H9 (cell line): ENCODE data around the gene IL16. TPM values are rescaled to one million over a fixed set of nuclear protein-coding genes. Genes with fewer than 3 reads are reported as not detected.

Experiments
- DNase-seq: peaks from one replicate; pipeline ENCODE4 v3.0.0-alpha.2; 2017
- H2AFZ ChIP-seq: one replicate; pipeline ENCODE4 v1.6.1; 2013; ENCODE audit warnings: mild to moderate bottlenecking, low read length, control low read depth, moderate library complexity
- H2AK5ac ChIP-seq: 2 replicates; pipeline ENCODE4 v1.6.1; 2013; ENCODE audit warnings: low read length, control low read depth, mixed read lengths; ENCODE audit not compliant: insufficient read length
- H2BK120ac ChIP-seq: one replicate; pipeline ENCODE4 v1.6.1; 2013; ENCODE audit warnings: low read depth, mild to moderate bottlenecking, low read length, control low read depth, inconsistent platforms; ENCODE audit not compliant: poor library complexity, severe bottlenecking
- H2BK12ac ChIP-seq: 2 replicates; pipeline ENCODE4 v1.6.1; 2013; ENCODE audit warnings: low read length, control low read depth, mixed read lengths, low read depth; ENCODE audit not compliant: insufficient read length
- H2BK15ac ChIP-seq: 2 replicates; pipeline ENCODE4 v1.6.1; 2013; ENCODE audit warnings: low read depth, low read length, control low read depth
- H2BK20ac ChIP-seq: one replicate; pipeline ENCODE4 v1.6.1; 2013; ENCODE audit warnings: low read depth, mild to moderate bottlenecking, low read length, control low read depth, inconsistent platforms; ENCODE audit not compliant: poor library complexity, severe bottlenecking
- H2BK5ac ChIP-seq: 2 replicates; pipeline ENCODE4 v1.6.1; 2013; ENCODE audit warnings: low read length, control low read depth, mixed read lengths; ENCODE audit not compliant: insufficient read length
- H3K14ac ChIP-seq: 2 replicates; pipeline ENCODE4 v1.6.1; 2013; ENCODE audit warnings: low read length, control low read depth; ENCODE audit not compliant: insufficient read depth
- H3K18ac ChIP-seq: 2 replicates; pipeline ENCODE4 v1.6.1; 2013; ENCODE audit warnings: low read depth, mild to moderate bottlenecking, mixed read lengths, low read length, control low read depth; ENCODE audit not compliant: insufficient read length
- H3K23ac ChIP-seq: 2 replicates; pipeline ENCODE4 v1.6.1; 2013; ENCODE audit warnings: low read length, control low read depth, mixed read lengths, low read depth; ENCODE audit not compliant: insufficient read length
- H3K23me2 ChIP-seq: 2 replicates; pipeline ENCODE4 v1.6.1; 2013; ENCODE audit warnings: low read depth, mild to moderate bottlenecking, mixed read lengths, low read length, control low read depth; ENCODE audit not compliant: insufficient read length, poor library complexity, severe bottlenecking
- H3K27ac ChIP-seq: 2 replicates; pipeline ENCODE4 v1.5.1; 2013; ENCODE audit warnings: low read length, control low read depth, mixed read lengths, low read depth; ENCODE audit not compliant: insufficient read length
- H3K27me3 ChIP-seq: 2 replicates; pipeline ENCODE4 v1.6.1; 2013; ENCODE audit warnings: low read length, control low read depth, inconsistent platforms; ENCODE audit not compliant: insufficient read depth
- H3K4ac ChIP-seq: 2 replicates; pipeline ENCODE4 v1.6.1; 2013; ENCODE audit warnings: low read depth, mild to moderate bottlenecking, control low read depth, inconsistent platforms, low read length, moderate library complexity
- H3K4me1 ChIP-seq: 2 replicates; pipeline ENCODE4 v1.6.1; 2013; ENCODE audit warnings: low read length, control low read depth, inconsistent platforms; ENCODE audit not compliant: insufficient read depth
- H3K4me2 ChIP-seq: 2 replicates; pipeline ENCODE4 v1.6.1; 2013; ENCODE audit warnings: low read length, control low read depth, mixed read lengths; ENCODE audit not compliant: insufficient read length, insufficient read depth
- H3K56ac ChIP-seq: 2 replicates; pipeline ENCODE4 v1.6.1; 2013; ENCODE audit warnings: low read depth, mild to moderate bottlenecking, mixed read lengths, low read length, control low read depth; ENCODE audit not compliant: insufficient read length
- H3K79me1 ChIP-seq: 2 replicates; pipeline ENCODE4 v1.6.1; 2013; ENCODE audit warnings: low read depth, mild to moderate bottlenecking, moderate library complexity, low read length, control low read depth, inconsistent platforms; ENCODE audit not compliant: insufficient read depth, poor library complexity, severe bottlenecking
- H3K79me2 ChIP-seq: 2 replicates; pipeline ENCODE4 v1.6.1; 2013; ENCODE audit warnings: low read length, control low read depth, inconsistent platforms; ENCODE audit not compliant: insufficient read depth
- H3K9ac ChIP-seq: 2 replicates; pipeline ENCODE4 v1.6.1; 2013; ENCODE audit warnings: low read length, control low read depth, mixed read lengths; ENCODE audit not compliant: insufficient read length; ENCODE audit errors: extremely low read depth
- H3K9me3 ChIP-seq: one replicate; pipeline ENCODE4 v1.6.1; 2013; ENCODE audit warnings: low read depth, low read length, inconsistent platforms; ENCODE audit not compliant: control insufficient read depth
- H3T11ph ChIP-seq: one replicate; pipeline ENCODE4 v1.6.1; 2013; ENCODE audit warnings: mild to moderate bottlenecking, low read length, control low read depth, inconsistent platforms
- H4K20me1 ChIP-seq: one replicate; pipeline ENCODE4 v1.6.1; 2013; ENCODE audit not compliant: control insufficient read depth, insufficient read length, insufficient read depth
- H4K5ac ChIP-seq: 2 replicates; pipeline ENCODE4 v1.6.1; 2013; ENCODE audit warnings: low read depth, mild to moderate bottlenecking, mixed read lengths, low read length, control low read depth; ENCODE audit not compliant: insufficient read length
- H4K8ac ChIP-seq: replicated peaks from 2 replicates; pipeline ENCODE4 v1.6.1; 2013; ENCODE audit warnings: low read length, control low read depth, mixed read lengths, low read depth; ENCODE audit not compliant: insufficient read length
- H4K91ac ChIP-seq: 2 replicates; pipeline ENCODE4 v1.6.1; 2013; ENCODE audit warnings: low read depth, mild to moderate bottlenecking, moderate library complexity, mixed read lengths, low read length, control low read depth; ENCODE audit not compliant: insufficient read length
- H3K27ac Mint-ChIP-seq, 3 experiments: 2 replicates in 2 of 3; 3 replicates in 1 of 3; pipeline ENCODE4 v1.8.0; 2020 to 2021; ENCODE audit warnings: mixed read lengths in 3 of 3, mild to moderate bottlenecking in 1 of 3, moderate library complexity in 1 of 3
- H3K27me3 Mint-ChIP-seq: 2 replicates; pipeline ENCODE4 v1.8.0; 2021; ENCODE audit warnings: low read depth, mild to moderate bottlenecking, moderate library complexity, mixed read lengths
- H3K36me3 Mint-ChIP-seq, 3 experiments: 2 replicates in 2 of 3; 3 replicates in 1 of 3; pipeline ENCODE4 v1.8.0; 2020 to 2021; ENCODE audit warnings: low read depth in 3 of 3, mixed read lengths in 3 of 3; ENCODE audit not compliant: insufficient read depth in 1 of 3
- H3K4me1 Mint-ChIP-seq, 2 experiments: 2 replicates each; pipeline ENCODE4 v1.8.0; 2020; ENCODE audit warnings: mixed read lengths in 2 of 2
- H3K4me3 Mint-ChIP-seq, 2 experiments: 2 replicates in 1 of 2; 3 replicates in 1 of 2; pipeline ENCODE4 v1.8.0; 2020 to 2021; ENCODE audit warnings: mild to moderate bottlenecking in 2 of 2, mixed read lengths in 2 of 2, moderate library complexity in 1 of 2
- H3K9me3 Mint-ChIP-seq, 2 experiments: 2 replicates in 1 of 2; 3 replicates in 1 of 2; pipeline ENCODE4 v1.8.0; 2020; ENCODE audit warnings: mild to moderate bottlenecking in 2 of 2, mixed read lengths in 2 of 2, moderate library complexity in 1 of 2
- WGBS: extraction: QIAGEN DNeasy Blood & Tissue Kit; methylation state at CpG from one replicate; pipeline ENCODE4 v1.1.7; 2013; ENCODE audit warnings: missing lambda C conversion rate, low lambda C conversion rate, mixed read lengths; ENCODE audit not compliant: insufficient read length; ENCODE audit errors: extremely low coverage; 5-methylcytosine and 5-hydroxymethylcytosine counted together
- total RNA-seq: library from RNA; stranded (reverse); gene quantifications from 2 replicates; pipeline ENCODE4 v1.2.1, GENCODE V29; 2021
- TF ChIP-seq, protein P1 (sequence below): fragments of 200-600 bp; sonication (generic); conservative IDR thresholded peaks from 3 replicates; pipeline ENCODE4 v1.8.0; 2021; ENCODE audit warnings: antibody characterized with exemption, mild to moderate bottlenecking

IL16 gene
- total RNA-seq, 1 experiment from 2014 or later: 0.28 TPM

DNA sequence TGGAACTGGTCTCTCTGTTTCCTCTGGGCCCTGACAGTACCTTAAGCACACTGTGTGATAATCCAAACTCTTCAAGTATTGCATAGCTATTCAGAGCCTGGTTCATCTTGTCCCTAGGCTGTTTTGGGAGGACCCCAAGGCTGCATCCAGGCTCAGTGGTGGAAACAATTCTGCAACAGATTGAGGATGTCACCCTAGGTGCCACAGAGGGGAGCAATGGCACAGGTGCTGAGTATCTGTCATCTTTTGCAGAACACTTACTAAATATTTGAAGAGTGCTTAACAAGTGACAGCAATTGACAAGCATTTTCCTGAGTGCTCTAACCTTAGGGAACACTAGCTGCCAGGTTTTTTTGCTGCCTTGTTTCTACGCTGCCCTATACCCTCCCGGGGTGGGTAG lies 99.5 kb downstream of the IL16 start:
- H2BK5ac ChIP-seq: no peak overlapping the region
- peaks cover 5% of the 10 kb centered on the region; the same call in 1 of the 2 replicates for H3K4me1 ChIP-seq
- no peak overlapping the region for H2BK12ac ChIP-seq
- no peaks in the 10 kb centered on the region for H3K23me2 ChIP-seq
- H3K36me3 Mint-ChIP-seq: no peaks in the 10 kb centered on the region
- H3K4ac ChIP-seq: no peak overlapping the region
- H3K4me2 ChIP-seq: no peak overlapping the region
- no peaks in the 10 kb centered on the region for H3K27me3 ChIP-seq
- no peak overlapping the region for H2AFZ ChIP-seq
- H3K56ac ChIP-seq: no peak overlapping the region
- H2BK20ac ChIP-seq: no peak overlapping the region
- DNase-seq: no peak
- no peak overlapping the region for H3T11ph ChIP-seq
- H3K9me3 ChIP-seq: no peaks in the 10 kb centered on the region
- H3K9ac ChIP-seq: no peak overlapping the region
- no CpG with 5 or more reads among the region's 2 CpGs for WGBS
- H3K18ac ChIP-seq: no peak overlapping the region
- H4K8ac ChIP-seq: no peak overlapping the region
- no peak overlapping the region for H2BK120ac ChIP-seq
- no peak overlapping the region for H3K23ac ChIP-seq
- H4K5ac ChIP-seq: no peak overlapping the region
- no peaks in the 10 kb centered on the region for H4K20me1 ChIP-seq
- H2AK5ac ChIP-seq: no peak overlapping the region
- H3K27ac ChIP-seq: no peak overlapping the region
- peaks cover 11 to 18% of the 10 kb centered on the region in 2 experiments for H3K4me1 Mint-ChIP-seq
- H3K9me3 Mint-ChIP-seq: no peaks in the 10 kb centered on the region
- H3K79me2 ChIP-seq: no peaks in the 10 kb centered on the region
- H3K27ac Mint-ChIP-seq: no peak overlapping the region
- H2BK15ac ChIP-seq: no peak overlapping the region
- TF ChIP-seq, protein P1, sequence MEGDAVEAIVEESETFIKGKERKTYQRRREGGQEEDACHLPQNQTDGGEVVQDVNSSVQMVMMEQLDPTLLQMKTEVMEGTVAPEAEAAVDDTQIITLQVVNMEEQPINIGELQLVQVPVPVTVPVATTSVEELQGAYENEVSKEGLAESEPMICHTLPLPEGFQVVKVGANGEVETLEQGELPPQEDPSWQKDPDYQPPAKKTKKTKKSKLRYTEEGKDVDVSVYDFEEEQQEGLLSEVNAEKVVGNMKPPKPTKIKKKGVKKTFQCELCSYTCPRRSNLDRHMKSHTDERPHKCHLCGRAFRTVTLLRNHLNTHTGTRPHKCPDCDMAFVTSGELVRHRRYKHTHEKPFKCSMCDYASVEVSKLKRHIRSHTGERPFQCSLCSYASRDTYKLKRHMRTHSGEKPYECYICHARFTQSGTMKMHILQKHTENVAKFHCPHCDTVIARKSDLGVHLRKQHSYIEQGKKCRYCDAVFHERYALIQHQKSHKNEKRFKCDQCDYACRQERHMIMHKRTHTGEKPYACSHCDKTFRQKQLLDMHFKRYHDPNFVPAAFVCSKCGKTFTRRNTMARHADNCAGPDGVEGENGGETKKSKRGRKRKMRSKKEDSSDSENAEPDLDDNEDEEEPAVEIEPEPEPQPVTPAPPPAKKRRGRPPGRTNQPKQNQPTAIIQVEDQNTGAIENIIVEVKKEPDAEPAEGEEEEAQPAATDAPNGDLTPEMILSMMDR: no peak
- H3K79me1 ChIP-seq: no peaks in the 10 kb centered on the region
- no peak overlapping the region for H3K14ac ChIP-seq
- H3K4me3 Mint-ChIP-seq: no peak overlapping the region
- no peak overlapping the region for H4K91ac ChIP-seq
- H3K27me3 Mint-ChIP-seq: peaks cover 19% of the 10 kb centered on the region
